Left colon (tissue), 2 donors: Measurements from ENCODE around the gene MYMK. TPM values are rescaled to one million over a fixed set of nuclear protein-coding genes. Genes with fewer than 3 reads are reported as not detected.
A peak's percentile ranks its signal among the peaks of the same experiment; 100 is the strongest.

Experiments
- ATAC-seq: fragments of 200-7000 bp; cut with Tn5 transposase; one replicate; pipeline ENCODE4 v1.9.1; 2020; ENCODE audit warnings: mild to moderate bottlenecking, moderate library complexity
- DNase-seq, 2 donors: peaks; one replicate each; pipeline ENCODE4 v3.0.0-alpha.2; 2020
- intact Hi-C, 2 donors: fragments of 100-400 bp; cut with DNase I in 1 of 2; cut with micrococcal nuclease in 1 of 2; formaldehyde crosslinking; loops; one replicate each; pipeline versions ENCODE4 v1.11.2 to v1.14.0; 2022; cut with DNase I, micrococcal nuclease
- total RNA-seq, 2 donors: library from RNA; stranded (reverse); fragmentation: NEBNext Ultra II Directional; extraction: Animal tissue kit (Norgen Biotek cat#: 25700); gene quantifications; one replicate each; pipeline ENCODE4 v1.2.1, GENCODE V29; 2021
- donor health status: DM: no; HTN: no; CAD: no.
- donor health status: DM: yes; HTN: yes; CAD: no.

The MYMK gene
- total RNA-seq, 2 donors from 2014 or later = not detected

- DNase-seq = peak; percentile 50 to 74
These were observed 14.4 kb upstream of the MYMK start for GRCh38 chr9:133538851-133539833.

GRCh38 chr9:133538176-133538575 is 13.4 kb upstream of the MYMK start:
- intact Hi-C loops = no loop called here
- ATAC-seq (no peak), DNase-seq (no peak)

More at GRCh38 chr9:133538851-133539833, 14.4 kb upstream of the MYMK start:
- ATAC-seq = peak; percentile 83
- intact Hi-C loops = no loop called here

GRCh38 chr9:133537257-133537656 is 12.5 kb upstream of the MYMK start:
- DNase-seq (no peak), ATAC-seq (no peak)
- intact Hi-C loops = no loop called here

- intact Hi-C loops = no loop called here
- DNase-seq (no peak), ATAC-seq (no peak)
These were observed 11.8 kb upstream of the MYMK start for GRCh38 chr9:133536536-133536935.

- ATAC-seq (no peak), DNase-seq (no peak)
- intact Hi-C loops = no loop called here
These were observed 11.3 kb upstream of the MYMK start for GRCh38 chr9:133536080-133536479.

GRCh38 chr9:133535306-133535877 is 10.6 kb upstream of the MYMK start:
- no peak for DNase-seq
- no peak for ATAC-seq
- intact Hi-C loops = no loop called here

GRCh38 chr9:133534346-133535291 is 9.9 kb upstream of the MYMK start, which contains the start of gene ADAMTSL2:
TSS of gene ADAMTSL2 (plus strand) at chr9:133534704. CDS start at chr9:133536713, 2,009 bp downstream.
- ATAC-seq (peak; percentile 58), DNase-seq (peak; percentile 42 to 59)
- intact Hi-C loops = loop anchor here in 1 of 2 donors (5.0 kb wide), 1 partner anchor 193 kb away; no protein-coding TSS in a partner anchor

GRCh38 chr9:133533857-133534256 is 9.1 kb upstream of the MYMK start:
- ATAC-seq (no peak), DNase-seq (no peak)
- intact Hi-C loops = loop anchor here in 1 of 2 donors (5.0 kb wide), 1 partner anchor 193 kb away; no protein-coding TSS in a partner anchor

- DNase-seq = peak; percentile 77 to 86
- peak; percentile 85 for ATAC-seq
- intact Hi-C loops = loop anchor here in 1 of 2 donors (5.0 kb wide), 1 partner anchor 194 kb away; no protein-coding TSS in a partner anchor
These were observed 8.3 kb upstream of the MYMK start for GRCh38 chr9:133532937-133533668.

GRCh38 chr9:133531293-133531692 is 6.5 kb upstream of the MYMK start:
- DNase-seq (no peak), ATAC-seq (no peak)
- intact Hi-C loops = loop anchor here in 1 of 2 donors (5.0 kb wide), 1 partner anchor 196 kb away; no protein-coding TSS in a partner anchor

- DNase-seq (no peak), ATAC-seq (no peak)
- intact Hi-C loops = loop anchor here in 1 of 2 donors (5.0 kb wide), 1 partner anchor 197 kb away; no protein-coding TSS in a partner anchor
These were observed 5.1 kb upstream of the MYMK start for GRCh38 chr9:133529874-133530273.

GRCh38 chr9:133529457-133529856 is 4.7 kb upstream of the MYMK start:
- DNase-seq (no peak), ATAC-seq (no peak)
- intact Hi-C loops = no loop called here

- ATAC-seq (no peak), DNase-seq (no peak)
- intact Hi-C loops = no loop called here
These were observed 4.1 kb upstream of the MYMK start for GRCh38 chr9:133528876-133529241.

GRCh38 chr9:133528001-133528875 is 3.5 kb upstream of the MYMK start:
- ATAC-seq (no peak), DNase-seq (no peak)
- intact Hi-C loops = no loop called here

GRCh38 chr9:133527444-133527920 is 2.7 kb upstream of the MYMK start:
- intact Hi-C loops = no loop called here
- DNase-seq (peak in 1 of 2 donors; percentile 33), ATAC-seq (no peak)

GRCh38 chr9:133526721-133527321 is 2.1 kb upstream of the MYMK start:
- ATAC-seq (no peak), DNase-seq (no peak)
- intact Hi-C loops = no loop called here
